Esophagus squamous epithelium (tissue), 4 donors: ENCODE data around the gene VOPP1.

Experiments
- CTCF ChIP-seq, 6 experiments: fragments of 450-650 bp in 4 of 6; fragments of 200-600 bp in 2 of 6; sonication (generic) in 2 of 6; IDR thresholded peaks; one replicate each; pipeline ENCODE4 v1.5.1; 2016 to 2019; ENCODE audit warnings: antibody characterized with exemption in 6 of 6, mild to moderate bottlenecking in 4 of 6, moderate library complexity in 4 of 6
- POLR2A ChIP-seq, 4 donors: fragments of 450-650 bp; IDR thresholded peaks; one replicate each; pipeline ENCODE4 v1.6.1; 2017; ENCODE audit warnings: antibody characterized with exemption in 4 of 4, mild to moderate bottlenecking in 4 of 4, moderate library complexity in 3 of 4

GRCh38 chr7:55441002-55441401, 131.3 kb downstream of the VOPP1 start:
- TF ChIP-seq POLR2A (IDR thresholded peaks at IDR 0.05) = no peak
- no peak for TF ChIP-seq CTCF (IDR thresholded peaks at IDR 0.05)
